Tibial artery (tissue), 4 donors: Measurements from ENCODE around the gene KBTBD13.

Source experiments
- DNase-seq, 2 donors: peaks; one replicate each; pipeline ENCODE4 v3.0.0-alpha.2; 2019
- H3K27ac ChIP-seq, 2 donors: fragments of 200-600 bp; sonication (generic) in 1 of 2; 1 replicate in 1 of 2; 2 replicates in 1 of 2; pipeline ENCODE4 v1.5.1; 2018 to 2019; ENCODE audit warnings: mild to moderate bottlenecking in 1 of 2
- H3K27me3 ChIP-seq, 2 donors: fragments of 200-600 bp; sonication (generic) in 1 of 2; one replicate each; pipeline versions ENCODE4 v1.5.1 to v1.6.0; 2016 to 2019
- H3K36me3 ChIP-seq, 3 donors: fragments of 200-600 bp; sonication (generic) in 2 of 3; one replicate each; pipeline ENCODE4 v1.5.1; 2016 to 2019; ENCODE audit warnings: mild to moderate bottlenecking in 2 of 3
- H3K4me1 ChIP-seq, 4 donors: fragments of 200-600 bp; sonication (generic) in 2 of 4; 1 replicate in 3 of 4; 2 replicates in 1 of 4; pipeline ENCODE4 v1.5.1; 2016 to 2019
- H3K4me3 ChIP-seq, 2 donors: fragments of 200-600 bp; sonication (generic) in 1 of 2; 1 replicate in 1 of 2; 2 replicates in 1 of 2; pipeline ENCODE4 v1.5.1; 2018 to 2019; ENCODE audit warnings: mild to moderate bottlenecking in 2 of 2
- H3K9me3 ChIP-seq, 3 donors: fragments of 200-600 bp; sonication (generic) in 1 of 3; one replicate each; pipeline ENCODE4 v1.5.1; 2016 to 2019
- CTCF ChIP-seq, 2 experiments: fragments of 200-600 bp in 1 of 2; fragments of 450-650 bp in 1 of 2; IDR thresholded peaks; one replicate each; pipeline ENCODE4 v1.5.1; 2017 to 2019; ENCODE audit warnings: antibody characterized with exemption in 2 of 2, mild to moderate bottlenecking in 1 of 2, moderate library complexity in 1 of 2
- intact Hi-C: fragments of 100-400 bp; cut with DNase I; formaldehyde crosslinking; loops from one replicate; pipeline ENCODE4 v1.15.0; 2023; ENCODE audit warnings: low total_unique reads

The KBTBD13 gene

DNA sequence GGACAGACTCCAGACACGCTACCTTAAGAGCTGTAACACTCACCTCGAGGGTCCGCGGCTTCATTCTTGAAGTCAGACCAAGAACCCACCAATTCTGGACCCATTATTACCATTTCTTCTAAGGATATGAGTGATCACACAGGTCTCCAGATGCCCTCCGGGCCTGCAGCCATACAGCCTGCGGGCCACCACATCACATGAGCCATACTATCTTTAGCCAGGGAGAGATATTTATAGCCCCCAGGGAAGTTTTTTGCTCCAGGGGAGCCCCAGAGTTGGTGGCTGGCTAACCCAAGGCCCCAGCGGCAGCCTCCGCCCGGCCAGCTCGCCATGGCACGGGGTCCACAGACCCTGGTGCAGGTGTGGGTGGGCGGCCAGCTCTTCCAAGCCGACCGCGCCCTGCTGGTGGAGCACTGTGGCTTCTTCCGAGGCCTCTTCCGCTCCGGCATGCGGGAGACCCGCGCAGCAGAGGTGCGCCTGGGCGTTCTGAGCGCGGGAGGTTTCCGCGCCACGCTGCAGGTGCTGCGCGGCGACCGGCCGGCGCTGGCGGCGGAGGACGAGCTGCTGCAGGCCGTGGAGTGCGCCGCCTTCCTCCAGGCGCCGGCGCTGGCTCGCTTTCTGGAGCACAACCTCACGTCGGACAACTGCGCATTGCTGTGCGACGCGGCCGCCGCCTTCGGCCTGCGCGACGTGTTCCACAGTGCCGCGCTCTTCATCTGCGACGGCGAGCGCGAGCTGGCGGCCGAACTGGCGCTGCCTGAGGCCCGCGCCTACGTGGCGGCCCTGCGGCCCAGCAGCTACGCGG, at the start of gene KBTBD13:
KBTBD13 (plus strand) TSS at position 261 of the 805 bp plus-strand sequence; CDS start at position 331, 70 bp downstream.
- Histone ChIP-seq H3K27me3 (no peaks in the 10 kb centered on the region), H3K36me3 (no peaks in the 10 kb centered on the region), H3K9me3 (no peaks in the 10 kb centered on the region), H3K27ac (peak within 1 kb of the TSS; percentile 75 to 95), H3K4me3 (peak within 1 kb of the TSS; percentile 19 to 31), H3K4me1 (peaks cover 4 to 76% (median 40%) of the 10 kb centered on the region in 4 donors)
- peak in 1 of 2 donors; percentile 82 for DNase-seq
- no peak for TF ChIP-seq CTCF (IDR thresholded peaks at IDR 0.05)
- intact Hi-C loops: no loop called here

- no peak for DNase-seq
- H3K27me3 ChIP-seq: no peaks in the 10 kb centered on the region
- H3K27ac ChIP-seq: no peak overlapping the region
- no peak for TF ChIP-seq CTCF (IDR thresholded peaks at IDR 0.05)
- intact Hi-C loops: loop anchor here (10.0 kb wide), 1 partner anchor 248 kb away; no protein-coding TSS in a partner anchor
- H3K36me3 ChIP-seq: peaks cover 9 to 39% (median 19%) of the 10 kb centered on the region in 3 donors
- H3K4me1 ChIP-seq: peaks cover 0 to 31% (median 5%) of the 10 kb centered on the region in 4 donors
- H3K9me3 ChIP-seq: no peaks in the 10 kb centered on the region
- no peak overlapping the region for H3K4me3 ChIP-seq
These were observed 49.8 kb upstream of the KBTBD13 start for GRCh38 chr15:65026756-65027155.

DNA sequence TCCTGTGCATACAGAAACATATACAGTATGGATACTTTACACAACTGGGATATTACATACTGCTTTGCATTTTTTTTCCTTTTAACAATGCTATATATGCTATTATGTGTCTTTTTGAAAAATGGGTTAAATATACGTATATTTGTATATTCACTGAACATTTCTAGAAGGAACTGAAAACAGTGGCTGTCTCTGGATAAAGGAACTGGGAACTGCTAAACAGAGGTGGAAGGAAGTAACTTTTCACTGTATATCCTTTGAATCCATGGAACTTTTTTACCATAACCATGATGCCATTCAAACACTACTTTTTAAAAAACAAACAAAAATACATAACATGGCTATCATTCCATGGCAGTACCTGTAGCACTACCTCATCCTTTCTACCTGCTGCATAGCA, 49.0 kb upstream of the KBTBD13 start:
- intact Hi-C loops: loop anchor here (10.0 kb wide), 1 partner anchor 247 kb away; no protein-coding TSS in a partner anchor
- peaks cover 0 to 31% (median 5%) of the 10 kb centered on the region in 4 donors for H3K4me1 ChIP-seq
- no peak overlapping the region for H3K4me3 ChIP-seq
- TF ChIP-seq CTCF (IDR thresholded peaks at IDR 0.05): no peak
- DNase-seq: no peak
- H3K27ac ChIP-seq: peak overlapping the region in 1 of 2 donors; percentile 85
- no peaks in the 10 kb centered on the region for H3K27me3 ChIP-seq
- peaks cover 5 to 33% (median 13%) of the 10 kb centered on the region in 3 donors for H3K36me3 ChIP-seq
- H3K9me3 ChIP-seq: no peaks in the 10 kb centered on the region

GRCh38 chr15:65028338-65028737, 48.2 kb upstream of the KBTBD13 start:
- peak overlapping the region; percentile 83 to 85 for H3K27ac ChIP-seq
- peak overlapping the region; percentile 87 to 93 for H3K4me3 ChIP-seq
- no peaks in the 10 kb centered on the region for H3K9me3 ChIP-seq
- no peak for TF ChIP-seq CTCF (IDR thresholded peaks at IDR 0.05)
- no peak for DNase-seq
- peaks cover 4 to 27% (median 12%) of the 10 kb centered on the region in 3 donors for H3K36me3 ChIP-seq
- peaks cover 0 to 34% (median 8%) of the 10 kb centered on the region in 4 donors for H3K4me1 ChIP-seq
- intact Hi-C loops: loop anchor here (10.0 kb wide), 1 partner anchor 246 kb away; no protein-coding TSS in a partner anchor
- no peaks in the 10 kb centered on the region for H3K27me3 ChIP-seq

- no peaks in the 10 kb centered on the region for H3K9me3 ChIP-seq
- H3K4me3 ChIP-seq: peak within 1 kb of the TSS; percentile 87 to 93
- DNase-seq: peak; percentile 93 to 94
- H3K36me3 ChIP-seq: peaks cover 0 to 23% (median 9%) of the 10 kb centered on the region in 3 donors
- intact Hi-C loops: loop anchor here (10.0 kb wide), 1 partner anchor 246 kb away; no protein-coding TSS in a partner anchor
- TF ChIP-seq CTCF (IDR thresholded peaks at IDR 0.05): no peak
- peaks cover 0 to 40% (median 11%) of the 10 kb centered on the region in 4 donors for H3K4me1 ChIP-seq
- no peaks in the 10 kb centered on the region for H3K27me3 ChIP-seq
- peak within 1 kb of the TSS; percentile 83 to 85 for H3K27ac ChIP-seq
These were observed 47.4 kb upstream of the KBTBD13 start, which contains the start of gene MTFMT for GRCh38 chr15:65028921-65029735. TSS of gene MTFMT (minus strand) at chr15:65029639. CDS start at chr15:65029613, 26 bp downstream.
